BJ (cell line): ENCODE data around the gene SYTL5. TPM values are rescaled to one million over a fixed set of nuclear protein-coding genes. Genes with fewer than 3 reads are reported as not detected.

Experiments used
- CTCF ChIA-PET: fragments of 350-600 bp; formaldehyde crosslinking; extraction: SDS; loops from one replicate; lab custom pipeline; 2021; ENCODE audit warnings: antibody characterized with exemption, inconsistent platforms; lab: Yijun Ruan, JAX
- POLR2A ChIA-PET: fragments of 300-600 bp; sonication (Branson Sonifier 250); formaldehyde crosslinking; extraction: SDS; loops from one replicate; lab custom pipeline; 2021; ENCODE audit warnings: antibody characterized with exemption; lab: Charles Lee
- DNase-seq: peaks from one replicate; pipeline ENCODE4 v3.0.0-alpha.2; 2011; ENCODE audit warnings: low read depth
- H3K27me3 ChIP-seq: 2 replicates; pipeline ENCODE4 v1.6.0; 2011; ENCODE audit warnings: low read length; ENCODE audit not compliant: control insufficient read depth, insufficient read depth
- H3K36me3 ChIP-seq: 2 replicates; pipeline ENCODE4 v1.5.1; 2011; ENCODE audit warnings: low read length; ENCODE audit not compliant: control insufficient read depth, insufficient read depth
- H3K4me3 ChIP-seq: 2 replicates; pipeline ENCODE4 v1.5.1; 2011; ENCODE audit warnings: low read depth, mild to moderate bottlenecking, control low read depth, low read length
- CTCF ChIP-seq: IDR thresholded peaks from 2 replicates; pipeline ENCODE4 v1.5.1; 2011; ENCODE audit warnings: low read depth, mild to moderate bottlenecking, control low read depth, inconsistent platforms, low read length, moderate library complexity; ENCODE audit not compliant: insufficient read depth
- polyA plus RNA-seq: library from polyadenylated mRNA; depleted of rRNA; stranded (reverse); fragments of >200 nt; gene quantifications from 2 replicates; pipeline ENCODE4 v1.2.3, GENCODE V29; 2011

SYTL5 gene
- polyA plus RNA-seq, 1 experiment, result 0.48 TPM

- CTCF ChIA-PET, result interaction anchor here (1.3 kb wide), 1 partner anchor 174 kb away, joined by 3 read pairs; no protein-coding TSS in a partner anchor
- DNase-seq, result no peak
- H3K4me3 ChIP-seq, result no peak overlapping the region
- no peak for TF ChIP-seq CTCF
- H3K36me3 ChIP-seq, result no peaks in the 10 kb centered on the region
- H3K27me3 ChIP-seq, result no peaks in the 10 kb centered on the region
- POLR2A ChIA-PET, result no interaction called here
These were observed 13.2 kb upstream of the SYTL5 start for GRCh38 chrX:37993176-37993575.

DNA sequence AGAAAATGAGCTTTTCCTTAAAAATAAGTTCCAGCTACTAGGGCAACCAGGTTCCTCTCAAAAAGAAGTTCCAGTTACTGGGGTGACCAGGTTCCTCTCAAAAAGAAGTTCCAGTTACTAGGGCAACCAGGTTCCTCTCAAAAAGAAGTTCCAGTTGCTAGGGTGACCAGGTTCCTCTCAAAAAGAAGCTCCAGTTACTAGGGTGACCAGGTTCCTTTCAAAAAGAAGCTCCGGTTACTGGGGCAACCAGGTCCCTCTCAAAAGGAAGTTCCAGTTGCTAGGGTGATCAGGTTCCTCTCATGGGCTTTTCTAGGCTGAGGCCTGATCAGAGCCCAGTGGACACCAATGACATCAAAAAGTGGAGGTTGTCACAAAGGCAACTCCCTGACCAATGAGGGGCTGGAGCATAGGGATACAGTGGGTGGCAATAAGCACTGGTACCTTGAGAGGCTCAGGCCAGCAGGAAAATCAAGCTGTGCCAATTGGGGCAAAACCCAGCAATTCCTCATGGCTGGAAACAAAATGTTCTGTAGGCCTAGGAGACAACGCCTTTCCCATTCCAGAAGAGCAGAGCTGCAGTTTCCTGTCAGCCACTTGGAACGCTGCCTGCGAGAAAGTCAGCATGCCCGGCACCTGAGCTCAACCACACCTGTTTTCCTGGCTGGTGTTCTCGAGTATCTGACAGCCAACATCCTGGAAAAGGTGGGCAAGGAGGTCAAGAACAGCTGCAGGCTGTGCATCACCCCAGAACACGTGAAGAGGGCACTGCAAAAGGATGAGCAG is 12.3 kb upstream of the SYTL5 start:
- ChIA-PET POLR2A (no interaction called here), CTCF (interaction anchor here (1.3 kb wide), 1 partner anchor 173 kb away, joined by 3 read pairs; no protein-coding TSS in a partner anchor)
- Histone ChIP-seq H3K36me3 (no peaks in the 10 kb centered on the region), H3K27me3 (no peaks in the 10 kb centered on the region), H3K4me3 (no peak overlapping the region)
- no peak for TF ChIP-seq CTCF
- no peak for DNase-seq

GRCh38 chrX:37995428-37995827 is 10.9 kb upstream of the SYTL5 start:
- DNase-seq, result no peak
- no peaks in the 10 kb centered on the region for H3K27me3 ChIP-seq
- H3K4me3 ChIP-seq, result no peak overlapping the region
- CTCF ChIA-PET, result no interaction called here
- H3K36me3 ChIP-seq, result no peaks in the 10 kb centered on the region
- no peak for TF ChIP-seq CTCF
- POLR2A ChIA-PET, result no interaction called here

DNA sequence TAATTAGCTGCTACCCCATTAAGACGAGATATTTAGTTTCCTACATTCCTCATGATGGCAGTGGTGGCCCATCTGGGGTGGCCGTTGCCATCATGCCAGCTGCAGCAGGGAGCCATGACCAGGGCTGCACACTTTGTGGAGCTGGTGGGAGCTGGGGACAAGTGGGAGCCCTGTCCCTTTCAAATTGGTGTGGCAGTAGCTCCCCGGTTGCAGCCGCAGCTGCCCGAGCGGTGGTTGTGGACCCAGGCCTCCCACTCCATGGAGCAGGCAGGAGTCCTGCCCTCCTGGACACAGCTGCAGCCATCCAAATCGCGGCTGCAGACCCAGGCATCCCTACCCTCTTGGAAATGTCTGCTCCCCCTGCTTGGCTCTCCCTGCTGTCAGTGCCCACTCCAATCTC is 9.3 kb upstream of the SYTL5 start:
- H3K4me3 ChIP-seq, result no peak overlapping the region
- no peaks in the 10 kb centered on the region for H3K27me3 ChIP-seq
- no peaks in the 10 kb centered on the region for H3K36me3 ChIP-seq
- DNase-seq, result no peak
- TF ChIP-seq CTCF, result no peak
- POLR2A ChIA-PET, result no interaction called here
- CTCF ChIA-PET, result no interaction called here

- no peak for DNase-seq
- Histone ChIP-seq H3K36me3 (no peaks in the 10 kb centered on the region), H3K4me3 (no peak overlapping the region), H3K27me3 (no peaks in the 10 kb centered on the region)
- POLR2A ChIA-PET, result no interaction called here
- CTCF ChIA-PET, result no interaction called here
- TF ChIP-seq CTCF, result no peak
These were observed 7.6 kb upstream of the SYTL5 start for GRCh38 chrX:37998586-37999262.
